ENCODE results near the gene ARID5B. TPM values are rescaled to one million over a fixed set of nuclear protein-coding genes. Genes with fewer than 3 reads are reported as not detected.

ARID5B gene
- total RNA-seq, 1 donor: 94.1 TPM

DNA sequence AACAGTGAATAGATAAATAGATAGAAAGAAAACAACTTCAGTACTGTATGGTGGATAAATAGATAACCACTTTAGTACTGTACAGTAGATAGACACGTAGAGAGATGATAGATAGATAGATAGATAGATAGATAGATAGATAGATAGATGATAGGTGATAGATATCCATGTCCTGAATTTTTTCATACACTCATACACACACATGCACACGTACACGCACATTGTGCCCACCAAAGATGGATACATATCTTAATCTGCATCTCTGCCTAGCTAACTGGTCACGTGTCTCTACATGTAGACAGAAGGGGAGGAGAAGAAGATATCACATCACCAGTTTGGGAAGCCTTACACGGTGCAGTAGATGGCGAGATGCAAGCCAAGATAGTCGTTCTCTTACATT, 99.2 kb downstream of the ARID5B start:
- no peak for DNase-seq (ENCODE audit: insufficient read length, low spot score, missing footprints)
- Histone ChIP-seq H3K79me2 (ENCODE audit: insufficient read depth, low read length) (peaks cover 25% of the 10 kb centered on the region), H3K4me2 (ENCODE audit: insufficient read depth, low read length) (no peak overlapping the region), H3K9me3 (ENCODE audit: low read depth, low read length) (no peaks in the 10 kb centered on the region), H4K20me1 (ENCODE audit: insufficient read depth, low read length) (peaks cover 13% of the 10 kb centered on the region), H2AFZ (ENCODE audit: low read length) (no peak overlapping the region), H3K4me1 (ENCODE audit: insufficient read depth, low read length) (peaks cover 11% of the 10 kb centered on the region), H3K36me3 (ENCODE audit: insufficient read depth, low read length) (peaks cover 23% of the 10 kb centered on the region), H3K27me3 (ENCODE audit: insufficient read depth, low read length) (no peaks in the 10 kb centered on the region), H3K4me3 (ENCODE audit: insufficient read depth, low read length) (no peak overlapping the region), H3K27ac (ENCODE audit: low read depth, low read length) (no peak overlapping the region)
- TF ChIP-seq, protein P1, sequence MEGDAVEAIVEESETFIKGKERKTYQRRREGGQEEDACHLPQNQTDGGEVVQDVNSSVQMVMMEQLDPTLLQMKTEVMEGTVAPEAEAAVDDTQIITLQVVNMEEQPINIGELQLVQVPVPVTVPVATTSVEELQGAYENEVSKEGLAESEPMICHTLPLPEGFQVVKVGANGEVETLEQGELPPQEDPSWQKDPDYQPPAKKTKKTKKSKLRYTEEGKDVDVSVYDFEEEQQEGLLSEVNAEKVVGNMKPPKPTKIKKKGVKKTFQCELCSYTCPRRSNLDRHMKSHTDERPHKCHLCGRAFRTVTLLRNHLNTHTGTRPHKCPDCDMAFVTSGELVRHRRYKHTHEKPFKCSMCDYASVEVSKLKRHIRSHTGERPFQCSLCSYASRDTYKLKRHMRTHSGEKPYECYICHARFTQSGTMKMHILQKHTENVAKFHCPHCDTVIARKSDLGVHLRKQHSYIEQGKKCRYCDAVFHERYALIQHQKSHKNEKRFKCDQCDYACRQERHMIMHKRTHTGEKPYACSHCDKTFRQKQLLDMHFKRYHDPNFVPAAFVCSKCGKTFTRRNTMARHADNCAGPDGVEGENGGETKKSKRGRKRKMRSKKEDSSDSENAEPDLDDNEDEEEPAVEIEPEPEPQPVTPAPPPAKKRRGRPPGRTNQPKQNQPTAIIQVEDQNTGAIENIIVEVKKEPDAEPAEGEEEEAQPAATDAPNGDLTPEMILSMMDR (IDR thresholded peaks at IDR 0.05; ENCODE audit: extremely low read depth, low read depth, low read length): no peak

DNA sequence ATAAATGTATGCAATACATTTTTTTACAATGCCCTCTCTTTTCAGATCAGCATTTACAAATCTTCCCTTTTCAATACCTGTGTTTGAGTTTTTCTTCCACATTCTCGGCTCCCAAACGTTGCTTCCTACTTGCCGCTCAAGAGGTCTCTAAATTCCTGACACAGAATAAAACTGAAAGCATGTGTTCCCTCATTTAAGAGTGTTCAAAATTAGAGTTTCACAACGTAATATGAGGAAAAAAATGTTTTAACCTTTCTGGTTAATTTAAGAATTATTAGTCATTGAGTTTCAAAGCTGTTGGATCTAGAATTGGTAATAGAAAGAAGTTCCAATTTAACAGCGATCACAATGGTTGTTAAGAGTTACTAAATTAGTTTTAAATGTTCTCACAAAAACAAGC, 100.4 kb downstream of the ARID5B start:
- Histone ChIP-seq H3K9me3 (ENCODE audit: low read depth, low read length) (no peaks in the 10 kb centered on the region), H3K36me3 (ENCODE audit: insufficient read depth, low read length) (peaks cover 23% of the 10 kb centered on the region), H3K27ac (ENCODE audit: low read depth, low read length) (no peak overlapping the region), H3K4me3 (ENCODE audit: insufficient read depth, low read length) (no peak overlapping the region), H3K4me1 (ENCODE audit: insufficient read depth, low read length) (peaks cover 14% of the 10 kb centered on the region), H3K27me3 (ENCODE audit: insufficient read depth, low read length) (no peaks in the 10 kb centered on the region), H2AFZ (ENCODE audit: low read length) (no peak overlapping the region), H3K79me2 (ENCODE audit: insufficient read depth, low read length) (peaks cover 27% of the 10 kb centered on the region), H4K20me1 (ENCODE audit: insufficient read depth, low read length) (peaks cover 15% of the 10 kb centered on the region), H3K4me2 (ENCODE audit: insufficient read depth, low read length) (no peak overlapping the region)
- no peak for DNase-seq (ENCODE audit: insufficient read length, low spot score, missing footprints)
- TF ChIP-seq, protein P1 (IDR thresholded peaks at IDR 0.05; ENCODE audit: extremely low read depth, low read depth, low read length): no peak

DNA sequence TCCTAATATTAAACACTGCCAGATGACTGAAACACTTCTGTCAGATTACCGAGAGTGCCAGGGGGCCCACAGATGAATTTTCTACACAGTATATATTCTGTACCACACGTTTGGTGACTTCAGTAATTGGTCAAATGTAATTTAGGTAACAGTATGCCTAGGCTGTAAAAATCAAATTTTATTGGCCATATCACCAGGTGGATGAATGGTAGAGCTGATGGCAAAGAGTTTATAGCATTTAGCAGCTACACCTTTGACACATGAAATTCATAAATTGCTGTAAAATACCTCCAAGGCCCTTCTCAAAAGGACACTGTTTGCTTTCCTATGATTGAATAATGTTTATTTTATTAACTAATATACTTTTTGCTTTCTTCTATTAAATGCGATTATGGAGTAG, 101.3 kb downstream of the ARID5B start:
- Histone ChIP-seq H2AFZ (ENCODE audit: low read length) (no peak overlapping the region), H3K9me3 (ENCODE audit: low read depth, low read length) (no peaks in the 10 kb centered on the region), H3K36me3 (ENCODE audit: insufficient read depth, low read length) (peaks cover 23% of the 10 kb centered on the region), H4K20me1 (ENCODE audit: insufficient read depth, low read length) (peaks cover 15% of the 10 kb centered on the region), H3K27me3 (ENCODE audit: insufficient read depth, low read length) (no peaks in the 10 kb centered on the region), H3K79me2 (ENCODE audit: insufficient read depth, low read length) (peaks cover 35% of the 10 kb centered on the region), H3K4me2 (ENCODE audit: insufficient read depth, low read length) (no peak overlapping the region), H3K4me3 (ENCODE audit: insufficient read depth, low read length) (no peak overlapping the region), H3K27ac (ENCODE audit: low read depth, low read length) (no peak overlapping the region), H3K4me1 (ENCODE audit: insufficient read depth, low read length) (peaks cover 14% of the 10 kb centered on the region)
- TF ChIP-seq, protein P1 (IDR thresholded peaks at IDR 0.05; ENCODE audit: extremely low read depth, low read depth, low read length): no peak
- DNase-seq (ENCODE audit: insufficient read length, low spot score, missing footprints): no peak

DNA sequence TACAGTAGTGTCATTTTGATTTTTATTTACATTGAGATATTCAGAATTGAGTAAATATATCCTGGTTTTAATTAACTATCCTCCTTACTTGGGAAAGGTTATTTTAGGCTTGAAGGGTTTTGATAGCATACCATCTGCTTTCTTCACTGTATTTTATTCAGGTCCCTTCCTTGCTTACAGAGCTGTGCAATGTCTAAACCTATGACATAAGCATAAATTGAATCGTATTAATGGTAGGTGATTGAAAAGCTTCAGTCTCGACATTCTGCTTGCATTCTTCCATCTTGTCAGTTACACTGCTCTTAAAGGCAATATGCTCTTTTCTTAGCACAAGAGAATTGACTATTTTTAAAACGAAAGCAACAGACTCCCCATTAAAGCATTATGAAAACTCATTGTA, 102.5 kb downstream of the ARID5B start:
- peaks cover 23% of the 10 kb centered on the region for H3K36me3 ChIP-seq (ENCODE audit: insufficient read depth, low read length)
- no peak overlapping the region for H3K4me3 ChIP-seq (ENCODE audit: insufficient read depth, low read length)
- H3K79me2 ChIP-seq (ENCODE audit: insufficient read depth, low read length): peaks cover 33% of the 10 kb centered on the region
- no peaks in the 10 kb centered on the region for H3K9me3 ChIP-seq (ENCODE audit: low read depth, low read length)
- H4K20me1 ChIP-seq (ENCODE audit: insufficient read depth, low read length): peaks cover 9% of the 10 kb centered on the region
- no peak overlapping the region for H3K27ac ChIP-seq (ENCODE audit: low read depth, low read length)
- no peaks in the 10 kb centered on the region for H3K27me3 ChIP-seq (ENCODE audit: insufficient read depth, low read length)
- TF ChIP-seq, protein P1 (IDR thresholded peaks at IDR 0.05; ENCODE audit: extremely low read depth, low read depth, low read length): no peak
- no peak for DNase-seq (ENCODE audit: insufficient read length, low spot score, missing footprints)
- peaks cover 14% of the 10 kb centered on the region for H3K4me1 ChIP-seq (ENCODE audit: insufficient read depth, low read length)
- H3K4me2 ChIP-seq (ENCODE audit: insufficient read depth, low read length): no peak overlapping the region
- H2AFZ ChIP-seq (ENCODE audit: low read length): no peak overlapping the region
